Mesendoderm (in vitro differentiated cells): ENCODE measurements around the gene TNFRSF1B.

Source experiments
- DNase-seq: peaks from one replicate; pipeline ENCODE4 v3.0.0; 2013
- H2AK5ac ChIP-seq: 2 replicates; pipeline ENCODE4 v1.6.1; 2013; ENCODE audit warnings: low read length, inconsistent platforms
- H2BK120ac ChIP-seq: 2 replicates; pipeline ENCODE4 v1.6.1; 2013; ENCODE audit warnings: low read depth, mild to moderate bottlenecking, low read length, moderate library complexity, mixed read lengths
- H2BK15ac ChIP-seq: replicated peaks from 2 replicates; pipeline ENCODE4 v1.6.1; 2013; ENCODE audit warnings: low read depth, mild to moderate bottlenecking, moderate library complexity
- H2BK5ac ChIP-seq: 2 replicates; pipeline ENCODE4 v1.6.1; 2013; ENCODE audit warnings: low read length, inconsistent platforms
- H3K18ac ChIP-seq: 2 replicates; pipeline ENCODE4 v1.6.1; 2013; ENCODE audit warnings: mild to moderate bottlenecking, low read length, mixed read lengths
- H3K23ac ChIP-seq: one replicate; pipeline ENCODE4 v1.6.1; 2013; ENCODE audit warnings: low read length
- H3K27ac ChIP-seq: 2 replicates; pipeline ENCODE4 v1.5.1; 2013; ENCODE audit warnings: low read depth, mild to moderate bottlenecking, inconsistent platforms, low read length, moderate library complexity
- H3K27me3 ChIP-seq: 2 replicates; pipeline ENCODE4 v1.6.1; 2013; ENCODE audit warnings: low read length, control low read depth, mild to moderate bottlenecking, inconsistent platforms; ENCODE audit not compliant: insufficient read depth, poor library complexity
- H3K36me3 ChIP-seq: 2 replicates; pipeline ENCODE4 v1.6.1; 2013; ENCODE audit warnings: low read length, inconsistent platforms; ENCODE audit not compliant: control insufficient read depth, insufficient read depth
- H3K4ac ChIP-seq: one replicate; pipeline ENCODE4 v1.6.1; 2013; ENCODE audit warnings: low read depth, mild to moderate bottlenecking, low read length, moderate library complexity
- H3K4me1 ChIP-seq: 2 replicates; pipeline ENCODE4 v1.6.1; 2013; ENCODE audit warnings: low read depth, low read length, inconsistent platforms; ENCODE audit not compliant: control insufficient read depth
- H3K4me2 ChIP-seq: 2 replicates; pipeline ENCODE4 v1.6.1; 2013; ENCODE audit warnings: low read length
- H3K4me3 ChIP-seq: 2 replicates; pipeline ENCODE4 v1.5.1; 2013; ENCODE audit warnings: mild to moderate bottlenecking, low read length
- H3K56ac ChIP-seq: one replicate; pipeline ENCODE4 v1.6.1; 2013; ENCODE audit warnings: low read length
- H3K79me1 ChIP-seq: 2 replicates; pipeline ENCODE4 v1.6.1; 2013; ENCODE audit warnings: low read length, inconsistent platforms
- H3K79me2 ChIP-seq: 2 replicates; pipeline ENCODE4 v1.6.1; 2013; ENCODE audit warnings: mild to moderate bottlenecking, low read length; ENCODE audit not compliant: control insufficient read depth, insufficient read depth
- H3K9ac ChIP-seq: 2 replicates; pipeline ENCODE4 v1.6.1; 2013; ENCODE audit warnings: low read length, inconsistent platforms
- H4K5ac ChIP-seq: one replicate; pipeline ENCODE4 v1.6.1; 2013; ENCODE audit warnings: low read length
- H4K8ac ChIP-seq: one replicate; pipeline ENCODE4 v1.6.1; 2013; ENCODE audit warnings: low read depth, mild to moderate bottlenecking, control low read depth, low read length, moderate library complexity
- WGBS: extraction: QIAGEN DNeasy Blood & Tissue Kit; methylation state at CpG from one replicate; pipeline ENCODE4 v1.1.7; 2013; ENCODE audit warnings: low lambda C conversion rate, missing lambda C conversion rate; ENCODE audit not compliant: insufficient coverage; ENCODE audit errors: extremely low coverage; 5-methylcytosine and 5-hydroxymethylcytosine counted together

TNFRSF1B gene

GRCh38 chr1:12159816-12160215, 7.0 kb upstream of the TNFRSF1B start:
- Histone ChIP-seq H3K79me1 (no peaks in the 10 kb centered on the region), H3K23ac (no peak overlapping the region), H2BK120ac (no peak overlapping the region), H4K5ac (no peak overlapping the region), H3K4ac (no peak overlapping the region), H3K18ac (no peak overlapping the region), H3K56ac (no peak overlapping the region), H2BK15ac (no peak overlapping the region), H3K4me3 (no peak overlapping the region), H3K27ac (no peak overlapping the region), H3K9ac (no peak overlapping the region), H4K8ac (no peak overlapping the region), H3K27me3 (no peaks in the 10 kb centered on the region), H3K4me2 (no peak overlapping the region), H3K4me1 (peaks cover 10% of the 10 kb centered on the region), H3K79me2 (no peaks in the 10 kb centered on the region), H2AK5ac (no peak overlapping the region), H2BK5ac (no peak overlapping the region), H3K36me3 (no peaks in the 10 kb centered on the region)
- peak; percentile 74 for DNase-seq
- no CpG with 5 or more reads among the region's 7 CpGs for WGBS

GRCh38 chr1:12161324-12161661, 5.5 kb upstream of the TNFRSF1B start:
- no peak overlapping the region for H3K23ac ChIP-seq
- H2AK5ac ChIP-seq = peak overlapping the region; percentile 18
- H4K8ac ChIP-seq = no peak overlapping the region
- H3K4me1 ChIP-seq = peaks cover 10% of the 10 kb centered on the region
- no peaks in the 10 kb centered on the region for H3K79me1 ChIP-seq
- H3K4me3 ChIP-seq = no peak overlapping the region
- H3K56ac ChIP-seq = peak overlapping the region; percentile 60
- no CpG with 5 or more reads among the region's 2 CpGs for WGBS
- no peak overlapping the region for H4K5ac ChIP-seq
- H2BK15ac ChIP-seq = no peak overlapping the region
- H2BK120ac ChIP-seq = no peak overlapping the region
- H3K9ac ChIP-seq = no peak overlapping the region
- no peaks in the 10 kb centered on the region for H3K27me3 ChIP-seq
- no peak overlapping the region for H3K18ac ChIP-seq
- H3K4me2 ChIP-seq = no peak overlapping the region
- no peak overlapping the region for H3K27ac ChIP-seq
- peak overlapping the region; percentile 8 for H3K4ac ChIP-seq
- DNase-seq = no peak
- H3K79me2 ChIP-seq = no peaks in the 10 kb centered on the region
- H3K36me3 ChIP-seq = no peaks in the 10 kb centered on the region
- H2BK5ac ChIP-seq = no peak overlapping the region

- no peak overlapping the region for H3K4ac ChIP-seq
- no peaks in the 10 kb centered on the region for H3K79me2 ChIP-seq
- no peak overlapping the region for H3K23ac ChIP-seq
- no peak overlapping the region for H3K9ac ChIP-seq
- H3K79me1 ChIP-seq = no peaks in the 10 kb centered on the region
- WGBS = no CpG with 5 or more reads among the region's 9 CpGs
- no peak overlapping the region for H3K18ac ChIP-seq
- peaks cover 10% of the 10 kb centered on the region for H3K4me1 ChIP-seq
- H3K4me2 ChIP-seq = no peak overlapping the region
- no peak overlapping the region for H2BK15ac ChIP-seq
- no peak overlapping the region for H4K8ac ChIP-seq
- H3K27me3 ChIP-seq = no peaks in the 10 kb centered on the region
- H3K27ac ChIP-seq = no peak overlapping the region
- no peak overlapping the region for H2BK120ac ChIP-seq
- DNase-seq = peak; percentile 93
- H2BK5ac ChIP-seq = no peak overlapping the region
- H3K36me3 ChIP-seq = no peaks in the 10 kb centered on the region
- peak overlapping the region; percentile 60 for H3K56ac ChIP-seq
- no peak overlapping the region for H3K4me3 ChIP-seq
- H4K5ac ChIP-seq = no peak overlapping the region
- no peak overlapping the region for H2AK5ac ChIP-seq
Observed at GRCh38 chr1:12161662-12162458, 4.9 kb upstream of the TNFRSF1B start.

GRCh38 chr1:12162459-12163137, 4.2 kb upstream of the TNFRSF1B start:
- H4K8ac ChIP-seq = no peak overlapping the region
- H3K56ac ChIP-seq = no peak overlapping the region
- H3K79me2 ChIP-seq = no peaks in the 10 kb centered on the region
- no peak overlapping the region for H3K27ac ChIP-seq
- H3K4me1 ChIP-seq = peaks cover 10% of the 10 kb centered on the region
- DNase-seq = no peak
- no peak overlapping the region for H3K4ac ChIP-seq
- H3K4me2 ChIP-seq = no peak overlapping the region
- no peak overlapping the region for H3K23ac ChIP-seq
- no CpG with 5 or more reads among the region's 11 CpGs for WGBS
- no peak overlapping the region for H3K4me3 ChIP-seq
- no peak overlapping the region for H2BK120ac ChIP-seq
- H3K79me1 ChIP-seq = no peaks in the 10 kb centered on the region
- no peak overlapping the region for H3K9ac ChIP-seq
- no peak overlapping the region for H2BK15ac ChIP-seq
- no peak overlapping the region for H4K5ac ChIP-seq
- H2BK5ac ChIP-seq = no peak overlapping the region
- H3K27me3 ChIP-seq = peaks cover 2% of the 10 kb centered on the region
- no peak overlapping the region for H2AK5ac ChIP-seq
- H3K36me3 ChIP-seq = no peaks in the 10 kb centered on the region
- no peak overlapping the region for H3K18ac ChIP-seq

GRCh38 chr1:12163210-12163609, 3.6 kb upstream of the TNFRSF1B start:
- Histone ChIP-seq H4K5ac (no peak overlapping the region), H3K4me2 (no peak overlapping the region), H2BK15ac (no peak overlapping the region), H3K36me3 (no peaks in the 10 kb centered on the region), H3K9ac (no peak overlapping the region), H3K23ac (no peak overlapping the region), H3K18ac (no peak overlapping the region), H3K56ac (no peak overlapping the region), H2BK120ac (no peak overlapping the region), H2AK5ac (no peak overlapping the region), H4K8ac (no peak overlapping the region), H2BK5ac (no peak overlapping the region), H3K79me1 (no peaks in the 10 kb centered on the region), H3K27ac (no peak overlapping the region), H3K4ac (no peak overlapping the region), H3K79me2 (no peaks in the 10 kb centered on the region), H3K27me3 (peaks cover 2% of the 10 kb centered on the region), H3K4me3 (no peak overlapping the region), H3K4me1 (peaks cover 7% of the 10 kb centered on the region)
- no peak for DNase-seq
- no CpG with 5 or more reads among the region's 9 CpGs for WGBS
